Effector memory CD8-positive, alpha-beta T cell (primary cell): ENCODE results near the gene CCT2.

ENCODE experiments used
- ATAC-seq: fragments of 150-1000 bp; cut with Tn5 transposase; replicated peaks from 2 replicates; pipeline ENCODE4 v1.10.0; 2021; ENCODE audit warnings: mild to moderate bottlenecking, moderate library complexity
- DNase-seq, 3 experiments: peaks; one replicate each; pipeline ENCODE4 v3.0.0; 2021
- H3K27ac Mint-ChIP-seq, 2 donors: one replicate each; pipeline ENCODE4 v1.8.0; 2022; ENCODE audit warnings: mild to moderate bottlenecking in 2 of 2, mixed read lengths in 2 of 2, moderate library complexity in 2 of 2
- H3K27me3 Mint-ChIP-seq, 2 donors: one replicate each; pipeline ENCODE4 v1.8.0; 2022; ENCODE audit warnings: mixed read lengths in 2 of 2
- H3K36me3 Mint-ChIP-seq: one replicate; pipeline ENCODE4 v1.8.0; 2022; ENCODE audit warnings: mild to moderate bottlenecking, moderate library complexity, mixed read lengths; ENCODE audit not compliant: insufficient read depth
- H3K4me1 Mint-ChIP-seq, 2 donors: one replicate each; pipeline ENCODE4 v1.8.0; 2022; ENCODE audit warnings: low read depth in 2 of 2, mixed read lengths in 2 of 2
- H3K4me3 Mint-ChIP-seq, 2 donors: one replicate each; pipeline ENCODE4 v1.8.0; 2022; ENCODE audit warnings: mild to moderate bottlenecking in 2 of 2, mixed read lengths in 2 of 2, moderate library complexity in 2 of 2
- H3K9me3 Mint-ChIP-seq, 2 donors: one replicate each; pipeline ENCODE4 v1.8.0; 2022; ENCODE audit warnings: mixed read lengths in 2 of 2

Gene CCT2

DNA sequence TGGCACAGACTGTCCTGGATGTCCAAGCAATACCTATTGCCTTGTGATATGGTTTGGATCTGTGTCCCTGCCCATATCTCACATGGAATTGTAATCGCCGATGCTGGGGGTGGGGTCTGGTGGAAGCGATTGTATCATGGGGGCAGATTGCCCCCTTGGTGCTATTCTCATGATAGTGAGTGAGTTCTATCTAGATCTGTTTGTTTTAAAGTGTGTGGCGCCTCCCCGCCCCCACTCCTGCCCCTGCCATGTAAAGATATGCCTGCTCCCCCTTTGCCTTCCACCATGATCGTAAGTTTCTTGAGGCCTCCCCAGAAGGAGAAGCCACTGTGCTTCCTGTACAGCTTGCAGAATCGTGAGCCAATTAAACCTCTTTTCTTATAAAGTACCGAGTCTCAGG lies 42.2 kb downstream of the CCT2 start:
- Mint-ChIP-seq H3K27me3 (peaks cover 18 to 48% of the 10 kb centered on the region in 2 donors), H3K36me3 (no peaks in the 10 kb centered on the region), H3K4me3 (no peak overlapping the region), H3K9me3 (no peaks in the 10 kb centered on the region), H3K4me1 (no peaks in the 10 kb centered on the region), H3K27ac (no peak overlapping the region)
- DNase-seq (no peak), ATAC-seq (no peak)

DNA sequence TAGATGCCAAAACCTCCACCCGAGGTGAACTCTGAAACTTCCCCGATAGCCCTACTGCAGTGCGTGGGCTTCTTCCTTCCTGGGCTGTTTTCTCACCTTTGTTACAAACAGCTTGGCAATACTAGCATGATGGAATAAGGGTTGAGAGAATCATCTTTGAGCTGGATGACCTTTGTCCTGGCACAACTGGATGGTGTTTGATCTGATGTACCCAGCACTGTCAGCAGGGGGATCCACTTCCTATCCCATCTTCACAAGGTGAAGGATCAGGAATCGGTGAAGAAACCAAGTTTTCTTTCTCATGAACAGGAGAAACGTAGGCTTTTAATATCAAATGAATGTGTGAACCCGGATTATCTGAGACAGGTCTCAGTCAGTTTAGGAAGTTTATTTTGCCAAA lies 44.9 kb downstream of the CCT2 start:
- ATAC-seq: no peak
- no peak for DNase-seq
- no peak overlapping the region for H3K27ac Mint-ChIP-seq
- no peak overlapping the region for H3K4me3 Mint-ChIP-seq
- peaks cover 16 to 25% of the 10 kb centered on the region in 2 donors for H3K27me3 Mint-ChIP-seq
- no peaks in the 10 kb centered on the region for H3K4me1 Mint-ChIP-seq
- H3K9me3 Mint-ChIP-seq: no peaks in the 10 kb centered on the region
- H3K36me3 Mint-ChIP-seq: no peaks in the 10 kb centered on the region

GRCh38 chr12:69633061-69633460 lies 47.8 kb downstream of the CCT2 start:
- Mint-ChIP-seq H3K27me3 (no peaks in the 10 kb centered on the region), H3K9me3 (no peaks in the 10 kb centered on the region), H3K36me3 (no peaks in the 10 kb centered on the region), H3K4me1 (no peaks in the 10 kb centered on the region), H3K27ac (no peak overlapping the region), H3K4me3 (no peak overlapping the region)
- DNase-seq (no peak), ATAC-seq (no peak)

GRCh38 chr12:69639400-69640016 lies 54.2 kb downstream of the CCT2 start:
- ATAC-seq: peak; percentile 70
- no peaks in the 10 kb centered on the region for H3K27me3 Mint-ChIP-seq
- no peak overlapping the region for H3K4me3 Mint-ChIP-seq
- DNase-seq: peak; percentile 48 to 54 (median 49)
- no peaks in the 10 kb centered on the region for H3K36me3 Mint-ChIP-seq
- no peaks in the 10 kb centered on the region for H3K4me1 Mint-ChIP-seq
- no peak overlapping the region for H3K27ac Mint-ChIP-seq
- H3K9me3 Mint-ChIP-seq: no peaks in the 10 kb centered on the region

- peak overlapping the region in 1 of 2 donors; percentile 26 for H3K27ac Mint-ChIP-seq
- no peaks in the 10 kb centered on the region for H3K9me3 Mint-ChIP-seq
- ATAC-seq: no peak
- H3K27me3 Mint-ChIP-seq: peaks cover 0 to 3% of the 10 kb centered on the region in 2 donors
- no peak for DNase-seq
- no peaks in the 10 kb centered on the region for H3K4me1 Mint-ChIP-seq
- H3K4me3 Mint-ChIP-seq: no peak overlapping the region
- no peaks in the 10 kb centered on the region for H3K36me3 Mint-ChIP-seq
These were observed 56.3 kb downstream of the CCT2 start for GRCh38 chr12:69641546-69641945.

- no peaks in the 10 kb centered on the region for H3K4me1 Mint-ChIP-seq
- ATAC-seq: no peak
- H3K36me3 Mint-ChIP-seq: no peaks in the 10 kb centered on the region
- peaks cover 6 to 13% of the 10 kb centered on the region in 2 donors for H3K27me3 Mint-ChIP-seq
- no peak overlapping the region for H3K4me3 Mint-ChIP-seq
- no peak for DNase-seq
- no peaks in the 10 kb centered on the region for H3K9me3 Mint-ChIP-seq
- H3K27ac Mint-ChIP-seq: no peak overlapping the region
These were observed 57.3 kb downstream of the CCT2 start for GRCh38 chr12:69642531-69642930.

- DNase-seq (no peak), ATAC-seq (no peak)
- Mint-ChIP-seq H3K27me3 (peaks cover 16 to 26% of the 10 kb centered on the region in 2 donors), H3K9me3 (no peaks in the 10 kb centered on the region), H3K4me1 (no peaks in the 10 kb centered on the region), H3K27ac (no peak overlapping the region), H3K4me3 (no peak overlapping the region), H3K36me3 (no peaks in the 10 kb centered on the region)
These were observed 59.3 kb downstream of the CCT2 start for GRCh38 chr12:69644511-69644910.

GRCh38 chr12:69645031-69645430 lies 59.8 kb downstream of the CCT2 start:
- H3K4me1 Mint-ChIP-seq: no peaks in the 10 kb centered on the region
- H3K36me3 Mint-ChIP-seq: no peaks in the 10 kb centered on the region
- H3K27ac Mint-ChIP-seq: no peak overlapping the region
- DNase-seq: no peak
- no peak for ATAC-seq
- peaks cover 16 to 31% of the 10 kb centered on the region in 2 donors for H3K27me3 Mint-ChIP-seq
- H3K9me3 Mint-ChIP-seq: no peaks in the 10 kb centered on the region
- no peak overlapping the region for H3K4me3 Mint-ChIP-seq

GRCh38 chr12:69647178-69647577 lies 61.9 kb downstream of the CCT2 start:
- DNase-seq: no peak
- no peak overlapping the region for H3K27ac Mint-ChIP-seq
- no peaks in the 10 kb centered on the region for H3K9me3 Mint-ChIP-seq
- H3K4me1 Mint-ChIP-seq: no peaks in the 10 kb centered on the region
- no peaks in the 10 kb centered on the region for H3K36me3 Mint-ChIP-seq
- H3K27me3 Mint-ChIP-seq: peaks cover 26 to 38% of the 10 kb centered on the region in 2 donors
- H3K4me3 Mint-ChIP-seq: no peak overlapping the region
- no peak for ATAC-seq

- Mint-ChIP-seq H3K27me3 (peaks cover 26 to 38% of the 10 kb centered on the region in 2 donors), H3K4me3 (no peak overlapping the region), H3K9me3 (no peaks in the 10 kb centered on the region), H3K27ac (no peak overlapping the region), H3K4me1 (no peaks in the 10 kb centered on the region), H3K36me3 (no peaks in the 10 kb centered on the region)
- DNase-seq: no peak
- ATAC-seq: no peak
These were observed 63.2 kb downstream of the CCT2 start for GRCh38 chr12:69648476-69648875.

- Mint-ChIP-seq H3K27ac (no peak overlapping the region), H3K9me3 (no peaks in the 10 kb centered on the region), H3K36me3 (no peaks in the 10 kb centered on the region), H3K4me1 (no peaks in the 10 kb centered on the region), H3K27me3 (peaks cover 26 to 38% of the 10 kb centered on the region in 2 donors), H3K4me3 (no peak overlapping the region)
- no peak for ATAC-seq
- no peak for DNase-seq
These were observed 64.3 kb downstream of the CCT2 start for GRCh38 chr12:69649529-69649928.
